ENCODE results near the gene AMH. TPM values are rescaled to one million over a fixed set of nuclear protein-coding genes. Genes with fewer than 3 reads are reported as not detected.

The AMH gene
- total RNA-seq, 1 experiment from 2014 or later, result 5.0 TPM

GRCh38 chr19:2288338-2288817 lies 39.3 kb downstream of the AMH start:
- DNase-seq, result no peak
- Mint-ChIP-seq H3K27me3 (ENCODE audit: unreplicated experiment) (peaks cover 38% of the 10 kb centered on the region), H3K9me3 (ENCODE audit: low read depth, unreplicated experiment) (no peaks in the 10 kb centered on the region), H3K4me1 (ENCODE audit: low read depth, unreplicated experiment) (no peaks in the 10 kb centered on the region), H3K36me3 (ENCODE audit: insufficient read depth, unreplicated experiment) (peaks cover 10% of the 10 kb centered on the region), H3K4me3 (ENCODE audit: low read depth, unreplicated experiment) (peak overlapping the region; percentile 44), H3K27ac (ENCODE audit: unreplicated experiment) (no peak overlapping the region)
- no TSS peak for BruUV-seq (replicated peaks)
- no peak for TF ChIP-seq CTCF (IDR thresholded peaks at IDR 0.05; ENCODE audit: unreplicated experiment)
- intact Hi-C loops (cut with micrococcal nuclease; ENCODE audit: unreplicated experiment), result no loop called here
- CTCF ChIA-PET, result no interaction called here

- peaks cover 45% of the 10 kb centered on the region for H3K27me3 Mint-ChIP-seq (ENCODE audit: unreplicated experiment)
- TF ChIP-seq CTCF (IDR thresholded peaks at IDR 0.05; ENCODE audit: unreplicated experiment), result no peak
- H3K9me3 Mint-ChIP-seq (ENCODE audit: low read depth, unreplicated experiment), result no peaks in the 10 kb centered on the region
- peak overlapping the region; percentile 44 for H3K4me3 Mint-ChIP-seq (ENCODE audit: low read depth, unreplicated experiment)
- CTCF ChIA-PET, result interaction anchor here (0.6 kb wide), 1 partner anchor 41 kb away, joined by 4 read pairs; no protein-coding TSS in a partner anchor
- peaks cover 10% of the 10 kb centered on the region for H3K36me3 Mint-ChIP-seq (ENCODE audit: insufficient read depth, unreplicated experiment)
- DNase-seq, result no peak
- no peak overlapping the region for H3K27ac Mint-ChIP-seq (ENCODE audit: unreplicated experiment)
- intact Hi-C loops (cut with micrococcal nuclease; ENCODE audit: unreplicated experiment), result no loop called here
- H3K4me1 Mint-ChIP-seq (ENCODE audit: low read depth, unreplicated experiment), result no peaks in the 10 kb centered on the region
- no TSS peak for BruUV-seq (replicated peaks)
Observed at GRCh38 chr19:2288818-2289713, 39.9 kb downstream of the AMH start.

GRCh38 chr19:2289714-2290435 lies 40.8 kb downstream of the AMH start:
- Mint-ChIP-seq H3K4me1 (ENCODE audit: low read depth, unreplicated experiment) (no peaks in the 10 kb centered on the region), H3K27ac (ENCODE audit: unreplicated experiment) (no peak overlapping the region), H3K4me3 (ENCODE audit: low read depth, unreplicated experiment) (peak overlapping the region; percentile 44), H3K9me3 (ENCODE audit: low read depth, unreplicated experiment) (no peaks in the 10 kb centered on the region), H3K27me3 (ENCODE audit: unreplicated experiment) (peaks cover 53% of the 10 kb centered on the region), H3K36me3 (ENCODE audit: insufficient read depth, unreplicated experiment) (peaks cover 10% of the 10 kb centered on the region)
- no TSS peak for BruUV-seq (replicated peaks)
- CTCF ChIA-PET, result no interaction called here
- no peak for DNase-seq
- no peak for TF ChIP-seq CTCF (IDR thresholded peaks at IDR 0.05; ENCODE audit: unreplicated experiment)
- intact Hi-C loops (cut with micrococcal nuclease; ENCODE audit: unreplicated experiment), result no loop called here

GRCh38 chr19:2290441-2291184 lies 41.5 kb downstream of the AMH start:
- BruUV-seq (replicated peaks), result no TSS peak
- H3K27me3 Mint-ChIP-seq (ENCODE audit: unreplicated experiment), result peaks cover 61% of the 10 kb centered on the region
- peaks cover 10% of the 10 kb centered on the region for H3K36me3 Mint-ChIP-seq (ENCODE audit: insufficient read depth, unreplicated experiment)
- H3K27ac Mint-ChIP-seq (ENCODE audit: unreplicated experiment), result no peak overlapping the region
- TF ChIP-seq CTCF (IDR thresholded peaks at IDR 0.05; ENCODE audit: unreplicated experiment), result no peak
- H3K4me3 Mint-ChIP-seq (ENCODE audit: low read depth, unreplicated experiment), result no peak overlapping the region
- no peak for DNase-seq
- H3K9me3 Mint-ChIP-seq (ENCODE audit: low read depth, unreplicated experiment), result no peaks in the 10 kb centered on the region
- intact Hi-C loops (cut with micrococcal nuclease; ENCODE audit: unreplicated experiment), result no loop called here
- CTCF ChIA-PET, result no interaction called here
- no peaks in the 10 kb centered on the region for H3K4me1 Mint-ChIP-seq (ENCODE audit: low read depth, unreplicated experiment)

Data from Calu3 (cell line).